ENCODE results near the gene TMPRSS9.
A peak's percentile ranks its signal among the peaks of the same experiment; 100 is the strongest.

TMPRSS9 gene

GRCh38 chr19:2358548-2359173 is 1.4 kb upstream of the TMPRSS9 start:
- DNase-seq: no peak

GRCh38 chr19:2360833-2361232 is 768 bp downstream of the TMPRSS9 start:
- DNase-seq: no peak

GRCh38 chr19:2361246-2362045 is 1.4 kb downstream of the TMPRSS9 start:
- no peak for DNase-seq

GRCh38 chr19:2362046-2362969 is 2.2 kb downstream of the TMPRSS9 start:
- no peak for DNase-seq

GRCh38 chr19:2362970-2363300 is 2.9 kb downstream of the TMPRSS9 start:
- DNase-seq: no peak

- DNase-seq: no peak
Measured at GRCh38 chr19:2363419-2363818, 3.4 kb downstream of the TMPRSS9 start.

- DNase-seq: no peak
Measured at GRCh38 chr19:2365201-2365970, 5.3 kb downstream of the TMPRSS9 start.

- no peak for DNase-seq
Measured at GRCh38 chr19:2371656-2372055, 11.6 kb downstream of the TMPRSS9 start.

GRCh38 chr19:2372076-2372612 is 12.1 kb downstream of the TMPRSS9 start:
- DNase-seq: no peak

GRCh38 chr19:2374808-2375207 is 14.7 kb downstream of the TMPRSS9 start:
- DNase-seq: no peak

- DNase-seq: no peak
Measured at GRCh38 chr19:2375353-2376121, 15.5 kb downstream of the TMPRSS9 start.

- no peak for DNase-seq
Measured at GRCh38 chr19:2376784-2377519, 16.9 kb downstream of the TMPRSS9 start.

GRCh38 chr19:2380567-2380966 is 20.5 kb downstream of the TMPRSS9 start:
- DNase-seq: no peak

GRCh38 chr19:2381148-2381820 is 21.2 kb downstream of the TMPRSS9 start:
- DNase-seq: peak in 54 of 56 donors; percentile 15 to 93 (median 80)

GRCh38 chr19:2382530-2383222 is 22.6 kb downstream of the TMPRSS9 start:
- DNase-seq: no peak

- DNase-seq: peak in 15 of 56 donors; percentile 2 to 40 (median 12)
Measured at GRCh38 chr19:2385053-2385721, 25.1 kb downstream of the TMPRSS9 start.

Measured in nucleus accumbens (tissue), 56 donors.